Panc1 (cell line): ENCODE results near the gene IST1. TPM values are rescaled to one million over a fixed set of nuclear protein-coding genes. Genes with fewer than 3 reads are reported as not detected.

Experiments
- ATAC-seq: fragments of 200-7000 bp; cut with Tn5 transposase; 2 replicates; pipeline ENCODE4 v1.9.1; 2020; ENCODE audit warnings: mild to moderate bottlenecking, moderate library complexity
- BruUV-seq: library from RNA; stranded (reverse); fragments of 400-500 nt; replicated peaks from 2 replicates; lab custom pipeline; 2021; lab: Mats Ljungman, UMichigan
- CTCF ChIA-PET: fragments of 300-600 bp; sonication (Branson Sonifier 250); formaldehyde crosslinking; loops from one replicate; lab custom pipeline; 2022; ENCODE audit warnings: antibody characterized with exemption; lab: Charles Lee
- POLR2A ChIA-PET: fragments of 300-600 bp; sonication (Branson Sonifier 250); formaldehyde crosslinking; loops from one replicate; lab custom pipeline; 2022; ENCODE audit warnings: antibody characterized with exemption; lab: Charles Lee
- DNase-seq: peaks from one replicate; pipeline ENCODE4 v3.0.0-alpha.2; 2010; ENCODE audit warnings: low read depth, low spot score
- H3K27ac ChIP-seq: 2 replicates; pipeline ENCODE4 v1.5.1; 2011; ENCODE audit warnings: mild to moderate bottlenecking, low read length, inconsistent platforms
- H3K27me3 ChIP-seq: fragments of 200-500 bp; sonication (Bioruptor generic); 2 replicates; pipeline ENCODE4 v1.6.0; 2014; ENCODE audit warnings: low read length, inconsistent platforms; ENCODE audit not compliant: control insufficient read depth, insufficient read depth
- H3K36me3 ChIP-seq: fragments of 200-500 bp; sonication (Bioruptor generic); 2 replicates; pipeline ENCODE4 v1.5.1; 2014; ENCODE audit warnings: inconsistent platforms, mild to moderate bottlenecking, low read length, moderate library complexity; ENCODE audit not compliant: control insufficient read depth, insufficient read depth
- H3K4me1 ChIP-seq: 2 replicates; pipeline ENCODE4 v1.5.1; 2011; ENCODE audit warnings: inconsistent platforms, mild to moderate bottlenecking, low read length, moderate library complexity; ENCODE audit not compliant: control insufficient read depth, insufficient read depth
- H3K4me3 ChIP-seq, 2 experiments: 2 replicates each; pipeline ENCODE4 v1.5.1; 2011 to 2012; ENCODE audit warnings: low read depth in 2 of 2, low read length in 2 of 2, mild to moderate bottlenecking in 2 of 2, inconsistent platforms in 1 of 2, moderate library complexity in 1 of 2
- H3K9me3 ChIP-seq: fragments of 200-500 bp; sonication (Bioruptor generic); 2 replicates; pipeline ENCODE4 v1.5.1; 2014; ENCODE audit warnings: low read depth, mild to moderate bottlenecking, inconsistent platforms, low read length, moderate library complexity; ENCODE audit not compliant: control insufficient read depth, insufficient read depth
- CTCF ChIP-seq: fragments of 450-650 bp; IDR thresholded peaks from 2 replicates; pipeline ENCODE4 v1.5.1; 2017; ENCODE audit warnings: mild to moderate bottlenecking
- POLR2AphosphoS5 ChIP-seq: IDR thresholded peaks from 2 replicates; pipeline ENCODE4 v1.6.1; 2012; ENCODE audit warnings: mild to moderate bottlenecking, low read depth, low read length, moderate library complexity
- SIN3A ChIP-seq: IDR thresholded peaks from 2 replicates; pipeline ENCODE4 v1.6.1; 2012; ENCODE audit warnings: low read depth, mild to moderate bottlenecking, low read length, moderate library complexity, borderline replicate concordance; ENCODE audit not compliant: insufficient read depth
- TCF7L2 ChIP-seq: IDR thresholded peaks from 2 replicates; pipeline ENCODE4 v1.6.1; 2011; ENCODE audit warnings: mild to moderate bottlenecking, low read depth, low read length, inconsistent platforms
- in situ Hi-C: cut with HindIII; loops from 2 replicates; pipeline ENCODE4 v1.10.0; 2016; ENCODE audit warnings: low sequenced_read_pairs, low pct_unique_long_range_greater_than_20kb
- intact Hi-C: fragments of 100-400 bp; cut with micrococcal nuclease; formaldehyde crosslinking; loops from one replicate; pipeline ENCODE4 v1.10.0; 2022; ENCODE audit not compliant: unreplicated experiment
- total RNA-seq: library from RNA; stranded (reverse); gene quantifications from one replicate; pipeline ENCODE4 v1.2.1, GENCODE V29; 2021; ENCODE audit not compliant: unreplicated experiment
- TF ChIP-seq, protein P1 (sequence below), 2 experiments: IDR thresholded peaks; 2 replicates each; pipeline ENCODE4 v1.6.1; 2011 to 2012; ENCODE audit warnings: low read depth in 2 of 2, control low read depth in 1 of 2, low read length in 1 of 2, mild to moderate bottlenecking in 1 of 2, moderate library complexity in 1 of 2; ENCODE audit not compliant: insufficient read depth in 1 of 2

Gene IST1
- total RNA-seq, 1 experiment from 2014 or later, result 173 TPM

- TF ChIP-seq, protein P1, sequence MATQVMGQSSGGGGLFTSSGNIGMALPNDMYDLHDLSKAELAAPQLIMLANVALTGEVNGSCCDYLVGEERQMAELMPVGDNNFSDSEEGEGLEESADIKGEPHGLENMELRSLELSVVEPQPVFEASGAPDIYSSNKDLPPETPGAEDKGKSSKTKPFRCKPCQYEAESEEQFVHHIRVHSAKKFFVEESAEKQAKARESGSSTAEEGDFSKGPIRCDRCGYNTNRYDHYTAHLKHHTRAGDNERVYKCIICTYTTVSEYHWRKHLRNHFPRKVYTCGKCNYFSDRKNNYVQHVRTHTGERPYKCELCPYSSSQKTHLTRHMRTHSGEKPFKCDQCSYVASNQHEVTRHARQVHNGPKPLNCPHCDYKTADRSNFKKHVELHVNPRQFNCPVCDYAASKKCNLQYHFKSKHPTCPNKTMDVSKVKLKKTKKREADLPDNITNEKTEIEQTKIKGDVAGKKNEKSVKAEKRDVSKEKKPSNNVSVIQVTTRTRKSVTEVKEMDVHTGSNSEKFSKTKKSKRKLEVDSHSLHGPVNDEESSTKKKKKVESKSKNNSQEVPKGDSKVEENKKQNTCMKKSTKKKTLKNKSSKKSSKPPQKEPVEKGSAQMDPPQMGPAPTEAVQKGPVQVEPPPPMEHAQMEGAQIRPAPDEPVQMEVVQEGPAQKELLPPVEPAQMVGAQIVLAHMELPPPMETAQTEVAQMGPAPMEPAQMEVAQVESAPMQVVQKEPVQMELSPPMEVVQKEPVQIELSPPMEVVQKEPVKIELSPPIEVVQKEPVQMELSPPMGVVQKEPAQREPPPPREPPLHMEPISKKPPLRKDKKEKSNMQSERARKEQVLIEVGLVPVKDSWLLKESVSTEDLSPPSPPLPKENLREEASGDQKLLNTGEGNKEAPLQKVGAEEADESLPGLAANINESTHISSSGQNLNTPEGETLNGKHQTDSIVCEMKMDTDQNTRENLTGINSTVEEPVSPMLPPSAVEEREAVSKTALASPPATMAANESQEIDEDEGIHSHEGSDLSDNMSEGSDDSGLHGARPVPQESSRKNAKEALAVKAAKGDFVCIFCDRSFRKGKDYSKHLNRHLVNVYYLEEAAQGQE (IDR thresholded peaks at IDR 0.05; ENCODE audit: insufficient read depth in 1 of 2, low read depth in 2 of 2, low read length in 1 of 2), result no peak
- TF ChIP-seq SIN3A (no peak), CTCF (no peak), POLR2AphosphoS5 (no peak), TCF7L2 (no peak)
- in situ Hi-C loops, result no loop called here
- Histone ChIP-seq H3K36me3 (no peaks in the 10 kb centered on the region), H3K4me3 (peak overlapping the region; percentile 77 to 80), H3K4me1 (peaks cover 6% of the 10 kb centered on the region), H3K9me3 (no peaks in the 10 kb centered on the region), H3K27ac (no peak overlapping the region), H3K27me3 (no peaks in the 10 kb centered on the region)
- BruUV-seq, result no TSS peak
- ChIA-PET POLR2A (no interaction called here), CTCF (interaction anchor here (0.6 to 2.3 kb wide), 5 partner anchors 24 to 272 kb away, joined by 3 to 9 read pairs (median 4); no protein-coding TSS in a partner anchor)
- intact Hi-C loops, result no loop called here
- DNase-seq, result no peak
- peak; percentile 58 for ATAC-seq
Measured at GRCh38 chr16:71883168-71883848, 12.0 kb upstream of the IST1 start.

DNA sequence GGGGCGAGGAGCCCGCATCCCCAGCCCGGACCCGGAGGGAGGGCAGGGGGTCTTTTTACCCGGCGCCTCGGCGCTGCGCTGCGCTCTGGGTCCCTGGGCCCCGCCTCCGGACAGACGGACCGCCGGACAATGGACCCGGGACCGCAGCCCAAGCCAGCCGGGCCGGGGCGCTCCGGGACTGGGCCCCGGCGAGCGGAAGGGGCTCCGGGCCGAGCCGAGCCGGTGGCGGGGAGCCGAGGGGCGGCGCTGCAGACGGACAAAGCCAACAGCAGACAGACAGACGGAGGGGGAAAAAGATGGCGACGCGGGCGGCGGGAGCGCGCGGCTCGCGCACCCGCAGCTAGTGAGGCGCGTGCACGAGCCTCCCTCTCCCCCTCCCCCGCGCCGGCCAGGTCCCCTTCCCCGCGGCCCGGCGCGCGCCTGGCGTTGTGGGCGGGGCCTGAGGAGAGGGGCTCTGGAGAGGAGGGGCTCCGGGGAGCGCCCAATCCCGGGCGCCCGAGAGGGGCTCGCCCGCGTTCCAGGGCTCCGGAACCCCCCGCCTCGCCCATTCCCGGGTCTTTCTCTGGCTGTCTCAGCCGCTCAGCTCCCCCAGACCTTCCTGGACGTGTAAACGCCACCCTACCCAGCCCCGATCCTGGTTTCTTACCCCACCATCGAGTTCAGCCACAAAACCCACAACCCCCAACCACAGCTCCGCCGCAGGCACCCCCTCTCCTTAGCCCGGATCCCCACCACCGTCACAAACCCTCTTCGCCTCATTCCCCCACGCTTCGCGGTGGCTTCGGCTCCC, 11.3 kb upstream of the IST1 start, which contains the start of gene ZNF821:
Gene ZNF821 (minus strand): TSS at position 334 of the 790 bp plus-strand sequence. CDS start 4,236 bp downstream, outside the sequence.
- no peaks in the 10 kb centered on the region for H3K9me3 ChIP-seq
- H3K27me3 ChIP-seq, result no peaks in the 10 kb centered on the region
- no TSS peak for BruUV-seq
- ChIA-PET POLR2A (no interaction called here), CTCF (interaction anchor here (0.6 to 2.3 kb wide), 4 partner anchors 29 to 77 kb away, joined by 4 to 10 read pairs (median 6); no protein-coding TSS in a partner anchor)
- peak within 1 kb of the TSS; percentile 77 to 80 for H3K4me3 ChIP-seq
- in situ Hi-C loops (no loop called here), intact Hi-C loops (no loop called here)
- peak; percentile 81 for ATAC-seq
- no peaks in the 10 kb centered on the region for H3K36me3 ChIP-seq
- TF ChIP-seq CTCF (peak; percentile 62), SIN3A (no peak)
- TF ChIP-seq, protein P1 (IDR thresholded peaks at IDR 0.05; ENCODE audit: insufficient read depth in 1 of 2, low read depth in 2 of 2, low read length in 1 of 2), result 0 out of 4 replicates have a peak, but pooled peaks of 1 of the 2 experiments have one; percentile 17
- no peak for DNase-seq
- peak within 1 kb of the TSS; percentile 65 for H3K27ac ChIP-seq
- peaks cover 6% of the 10 kb centered on the region for H3K4me1 ChIP-seq
